ENCODE measurements around the gene TRABD2B.

Gene TRABD2B

DNA sequence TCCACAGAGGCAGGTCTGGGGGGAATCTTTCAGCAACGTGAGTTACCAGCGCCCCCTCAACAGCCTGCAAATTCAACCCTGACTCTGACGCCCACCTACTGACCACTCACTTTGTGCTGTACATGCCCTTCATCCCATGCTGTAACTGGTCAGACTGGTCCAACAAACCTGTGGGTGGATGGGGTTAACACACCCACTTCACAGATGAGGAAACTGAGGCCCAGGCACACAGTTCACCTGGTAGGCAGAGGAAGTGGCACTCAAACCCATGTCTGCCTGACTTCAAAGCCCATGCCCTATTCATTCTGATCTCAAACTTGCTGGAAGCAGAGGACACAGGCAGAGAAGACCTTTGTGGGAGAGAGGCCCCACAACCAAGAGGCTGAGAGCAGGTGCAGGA, 172.9 kb downstream of the TRABD2B start:
- H3K4me3 Mint-ChIP-seq, result no peak overlapping the region
- no peaks in the 10 kb centered on the region for H3K36me3 Mint-ChIP-seq (ENCODE audit: low read depth)
- H3K9me3 Mint-ChIP-seq, result no peaks in the 10 kb centered on the region
- H3K27me3 Mint-ChIP-seq (ENCODE audit: low read depth), result peaks cover 12% of the 10 kb centered on the region
- H3K4me1 Mint-ChIP-seq, result peaks cover 74% of the 10 kb centered on the region
- TF ChIP-seq, protein P1, sequence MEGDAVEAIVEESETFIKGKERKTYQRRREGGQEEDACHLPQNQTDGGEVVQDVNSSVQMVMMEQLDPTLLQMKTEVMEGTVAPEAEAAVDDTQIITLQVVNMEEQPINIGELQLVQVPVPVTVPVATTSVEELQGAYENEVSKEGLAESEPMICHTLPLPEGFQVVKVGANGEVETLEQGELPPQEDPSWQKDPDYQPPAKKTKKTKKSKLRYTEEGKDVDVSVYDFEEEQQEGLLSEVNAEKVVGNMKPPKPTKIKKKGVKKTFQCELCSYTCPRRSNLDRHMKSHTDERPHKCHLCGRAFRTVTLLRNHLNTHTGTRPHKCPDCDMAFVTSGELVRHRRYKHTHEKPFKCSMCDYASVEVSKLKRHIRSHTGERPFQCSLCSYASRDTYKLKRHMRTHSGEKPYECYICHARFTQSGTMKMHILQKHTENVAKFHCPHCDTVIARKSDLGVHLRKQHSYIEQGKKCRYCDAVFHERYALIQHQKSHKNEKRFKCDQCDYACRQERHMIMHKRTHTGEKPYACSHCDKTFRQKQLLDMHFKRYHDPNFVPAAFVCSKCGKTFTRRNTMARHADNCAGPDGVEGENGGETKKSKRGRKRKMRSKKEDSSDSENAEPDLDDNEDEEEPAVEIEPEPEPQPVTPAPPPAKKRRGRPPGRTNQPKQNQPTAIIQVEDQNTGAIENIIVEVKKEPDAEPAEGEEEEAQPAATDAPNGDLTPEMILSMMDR (IDR thresholded peaks at IDR 0.05; ENCODE audit: unreplicated experiment in 3 of 3), result no peak
- peak overlapping the region; percentile 70 to 93 (median 87) for H3K27ac Mint-ChIP-seq

- peak overlapping the region in 2 of 3 experiments; percentile 1 to 10 for H3K4me3 Mint-ChIP-seq
- H3K9me3 Mint-ChIP-seq, result no peaks in the 10 kb centered on the region
- no peaks in the 10 kb centered on the region for H3K36me3 Mint-ChIP-seq (ENCODE audit: low read depth)
- H3K27me3 Mint-ChIP-seq (ENCODE audit: low read depth), result peaks cover 10% of the 10 kb centered on the region
- TF ChIP-seq, protein P1 (IDR thresholded peaks at IDR 0.05; ENCODE audit: unreplicated experiment in 3 of 3), result no peak
- peaks cover 78% of the 10 kb centered on the region for H3K4me1 Mint-ChIP-seq
- peak overlapping the region; percentile 90 to 96 (median 93) for H3K27ac Mint-ChIP-seq
Measured at GRCh38 chr1:47823040-47823808, 174.0 kb downstream of the TRABD2B start.

GRCh38 chr1:47821760-47822159, 175.4 kb downstream of the TRABD2B start:
- Mint-ChIP-seq H3K27me3 (ENCODE audit: low read depth) (peaks cover 15% of the 10 kb centered on the region), H3K27ac (peak overlapping the region; percentile 80 to 96 (median 90)), H3K36me3 (ENCODE audit: low read depth) (no peaks in the 10 kb centered on the region), H3K4me3 (peak overlapping the region in 1 of 3 experiments; percentile 18), H3K4me1 (peaks cover 76% of the 10 kb centered on the region), H3K9me3 (no peaks in the 10 kb centered on the region)
- TF ChIP-seq, protein P1 (IDR thresholded peaks at IDR 0.05; ENCODE audit: unreplicated experiment in 3 of 3), result no peak

DNA sequence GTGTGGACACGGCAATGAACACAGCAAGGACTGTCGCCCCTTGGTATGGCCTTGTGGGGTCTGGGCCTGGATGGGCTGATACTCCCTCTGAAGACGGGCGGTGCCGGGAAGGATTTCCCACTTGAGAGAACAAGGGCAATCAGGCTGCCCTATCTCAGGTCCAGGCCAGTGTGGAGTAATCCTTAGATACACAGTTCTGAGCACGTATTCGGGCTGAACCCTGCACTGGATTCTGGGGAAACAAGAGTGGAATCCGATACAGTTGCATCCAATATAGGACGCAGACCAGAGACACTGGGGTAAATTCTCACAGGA, 177.7 kb downstream of the TRABD2B start:
- H3K9me3 Mint-ChIP-seq, result no peaks in the 10 kb centered on the region
- peaks cover 19% of the 10 kb centered on the region for H3K27me3 Mint-ChIP-seq (ENCODE audit: low read depth)
- TF ChIP-seq, protein P1 (IDR thresholded peaks at IDR 0.05; ENCODE audit: unreplicated experiment in 3 of 3), result no peak
- H3K36me3 Mint-ChIP-seq (ENCODE audit: low read depth), result no peaks in the 10 kb centered on the region
- no peak overlapping the region for H3K4me3 Mint-ChIP-seq
- peaks cover 84% of the 10 kb centered on the region for H3K4me1 Mint-ChIP-seq
- H3K27ac Mint-ChIP-seq, result peak overlapping the region; percentile 29 to 43 (median 38)

DNA sequence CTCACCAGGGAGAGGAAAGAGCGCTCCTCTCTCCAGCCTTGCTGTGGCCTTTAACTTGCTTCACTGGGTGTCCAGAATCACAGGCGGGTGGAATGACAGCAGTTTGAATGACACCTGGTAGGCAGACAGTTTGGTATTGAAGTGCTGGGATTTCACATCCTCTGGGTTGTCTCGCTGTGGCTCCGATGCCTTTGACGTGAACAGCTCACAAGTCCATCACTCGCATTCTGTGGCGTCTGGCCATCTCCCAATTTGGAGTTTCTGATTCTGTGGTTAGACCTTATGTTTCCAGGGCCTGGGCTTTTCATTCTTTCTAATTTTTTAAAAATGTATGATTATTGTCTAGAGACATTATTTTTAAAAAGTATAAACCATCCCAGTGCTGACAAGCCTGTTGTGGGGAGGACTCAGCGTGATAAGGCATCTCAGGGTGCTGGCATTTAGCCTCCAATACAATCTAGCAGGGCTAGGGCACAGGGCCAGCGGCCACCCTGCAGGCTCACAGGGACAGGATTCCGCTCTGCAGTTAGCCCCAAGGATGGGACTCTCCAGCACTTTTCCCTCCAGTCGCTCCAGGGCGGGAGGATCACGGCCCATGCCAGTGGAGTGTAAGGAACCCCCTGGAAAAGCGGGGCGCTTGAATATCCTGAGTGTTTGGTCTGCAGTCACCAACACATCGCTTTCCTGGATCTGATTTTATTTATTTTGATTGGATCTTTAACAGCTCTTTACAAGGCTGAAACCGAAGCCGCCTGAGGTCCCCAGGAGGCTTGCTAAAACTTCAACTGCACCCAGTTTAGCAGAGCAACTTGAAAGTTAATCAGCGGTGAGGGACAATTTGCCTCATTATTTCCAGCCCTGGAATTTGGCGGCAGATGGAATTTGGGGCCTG, 178.3 kb downstream of the TRABD2B start:
- H3K27ac Mint-ChIP-seq, result peak overlapping the region; percentile 29 to 73 (median 62)
- peaks cover 85% of the 10 kb centered on the region for H3K4me1 Mint-ChIP-seq
- H3K4me3 Mint-ChIP-seq, result no peak overlapping the region
- no peaks in the 10 kb centered on the region for H3K9me3 Mint-ChIP-seq
- TF ChIP-seq, protein P1 (IDR thresholded peaks at IDR 0.05; ENCODE audit: unreplicated experiment in 3 of 3), result no peak
- peaks cover 23% of the 10 kb centered on the region for H3K27me3 Mint-ChIP-seq (ENCODE audit: low read depth)
- H3K36me3 Mint-ChIP-seq (ENCODE audit: low read depth), result no peaks in the 10 kb centered on the region

Data from nephron (organoid).